Neural cell (in vitro differentiated cells): Measurements from ENCODE around the gene ALK. TPM values are rescaled to one million over a fixed set of nuclear protein-coding genes. Genes with fewer than 3 reads are reported as not detected.

ENCODE experiments used
- H2AFZ ChIP-seq: fragments of 200-600, 300-800 bp; sonication (generic), shearing (Covaris generic); 2 replicates; pipeline ENCODE4 v1.6.0; 2014; ENCODE audit warnings: low read depth, mild to moderate bottlenecking, antibody characterized with exemption, low read length, moderate library complexity
- H3F3A ChIP-seq: fragments of 200-600 bp; shearing (Covaris generic); 2 replicates; pipeline ENCODE4 v1.6.1; 2016; ENCODE audit warnings: mild to moderate bottlenecking, moderate library complexity, mixed read lengths, antibody characterized with exemption, low read length; ENCODE audit not compliant: insufficient read depth, poor library complexity, severe bottlenecking
- H3K27ac ChIP-seq: fragments of 200-600, 300-800 bp; sonication (generic), shearing (Covaris generic); 2 replicates; pipeline ENCODE4 v1.5.1; 2014; ENCODE audit warnings: mild to moderate bottlenecking, low read length, moderate library complexity
- H3K27me3 ChIP-seq: fragments of 300-800, 200-600 bp; sonication (generic), shearing (Covaris generic); 2 replicates; pipeline ENCODE4 v1.6.0; 2014; ENCODE audit warnings: mild to moderate bottlenecking, low read depth, low read length, moderate library complexity; ENCODE audit not compliant: insufficient read depth
- H3K36me3 ChIP-seq: fragments of 300-800, 200-600 bp; sonication (generic), shearing (Covaris generic); 2 replicates; pipeline ENCODE4 v1.5.1; 2014; ENCODE audit warnings: mild to moderate bottlenecking, antibody characterized with exemption, low read length, moderate library complexity; ENCODE audit not compliant: insufficient read depth
- H3K4me2 ChIP-seq: fragments of 300-800, 200-600 bp; sonication (generic), shearing (Covaris generic); 2 replicates; pipeline ENCODE4 v1.6.0; 2014; ENCODE audit warnings: mild to moderate bottlenecking, low read length
- H3K4me3 ChIP-seq: fragments of 300-800, 200-600 bp; sonication (generic), shearing (Covaris generic); 2 replicates; pipeline ENCODE4 v1.5.1; 2014; ENCODE audit warnings: mild to moderate bottlenecking, low read length, moderate library complexity
- H3K79me2 ChIP-seq: fragments of 200-600 bp; shearing (Covaris generic); replicated peaks from 2 replicates; pipeline ENCODE4 v1.6.0; 2014; ENCODE audit warnings: mild to moderate bottlenecking, low read length, moderate library complexity; ENCODE audit not compliant: insufficient read depth
- H3K9ac ChIP-seq: fragments of 300-800, 200-600 bp; sonication (generic), shearing (Covaris generic); 2 replicates; pipeline ENCODE4 v1.6.1; 2016; ENCODE audit warnings: mild to moderate bottlenecking, low read length, mixed read lengths
- H3K9me2 ChIP-seq: fragments of 200-600 bp; shearing (Covaris generic); 2 replicates; pipeline ENCODE4 v1.6.1; 2016; ENCODE audit warnings: mild to moderate bottlenecking, low read length, mixed read lengths; ENCODE audit not compliant: insufficient read depth
- H3K9me3 ChIP-seq: fragments of 200-600, 300-800 bp; sonication (generic), shearing (Covaris generic); 2 replicates; pipeline ENCODE4 v1.6.1; 2016; ENCODE audit warnings: mild to moderate bottlenecking, mixed run types, low read length, moderate library complexity, mixed read lengths
- H4K20me1 ChIP-seq: fragments of 200-600 bp; shearing (Covaris generic); 2 replicates; pipeline ENCODE4 v1.6.1; 2016; ENCODE audit warnings: mild to moderate bottlenecking, mixed run types; ENCODE audit not compliant: insufficient read depth
- EP300 ChIP-seq: fragments of 450-650 bp; conservative IDR thresholded peaks from 2 replicates; pipeline ENCODE4 v1.6.1; 2014; ENCODE audit warnings: antibody characterized with exemption, mild to moderate bottlenecking, moderate library complexity; ENCODE audit not compliant: poor library complexity, severe bottlenecking
- EZH2 ChIP-seq: fragments of 200-600, 300-800 bp; shearing (Covaris generic), sonication (generic); IDR thresholded peaks from 2 replicates; pipeline ENCODE4 v1.6.1; 2014; ENCODE audit warnings: antibody characterized with exemption, low read length, borderline replicate concordance, mild to moderate bottlenecking; ENCODE audit not compliant: insufficient read depth, poor library complexity, severe bottlenecking
- MXI1 ChIP-seq: fragments of 450-650 bp; conservative IDR thresholded peaks from 2 replicates; pipeline ENCODE4 v1.6.1; 2014; ENCODE audit warnings: antibody characterized with exemption, mild to moderate bottlenecking; ENCODE audit not compliant: poor library complexity, severe bottlenecking
- POLR2AphosphoS5 ChIP-seq: IDR thresholded peaks from 2 replicates; pipeline ENCODE4 v1.6.1; 2012
- RAD21 ChIP-seq: fragments of 450-650 bp; conservative IDR thresholded peaks from 2 replicates; pipeline ENCODE4 v1.6.1; 2014; ENCODE audit warnings: antibody characterized with exemption, mild to moderate bottlenecking, moderate library complexity
- SMC3 ChIP-seq: fragments of 450-650 bp; conservative IDR thresholded peaks from 2 replicates; pipeline ENCODE4 v1.6.1; 2014; ENCODE audit warnings: antibody characterized with exemption, mild to moderate bottlenecking, moderate library complexity; ENCODE audit not compliant: poor library complexity
- TAF1 ChIP-seq: IDR thresholded peaks from 2 replicates; pipeline ENCODE4 v1.6.1; 2012; ENCODE audit warnings: low read depth
- polyA plus RNA-seq: library from polyadenylated mRNA; depleted of rRNA; stranded (reverse); fragments of >200 nt; gene quantifications from 2 replicates; pipeline ENCODE4 v1.2.3, GENCODE V29; 2014
- TF ChIP-seq, protein P1 (sequence below): IDR thresholded peaks from 2 replicates; pipeline ENCODE4 v1.6.1; 2012; ENCODE audit warnings: borderline replicate concordance
- TF ChIP-seq, protein P2 (sequence below): fragments of 450-650 bp; IDR thresholded peaks from 2 replicates; pipeline ENCODE4 v1.5.1; 2014; ENCODE audit warnings: antibody characterized with exemption, mild to moderate bottlenecking, moderate library complexity; ENCODE audit not compliant: poor library complexity, severe bottlenecking

The ALK gene
- polyA plus RNA-seq, 1 donor from 2014 or later = 7.1 TPM

DNA sequence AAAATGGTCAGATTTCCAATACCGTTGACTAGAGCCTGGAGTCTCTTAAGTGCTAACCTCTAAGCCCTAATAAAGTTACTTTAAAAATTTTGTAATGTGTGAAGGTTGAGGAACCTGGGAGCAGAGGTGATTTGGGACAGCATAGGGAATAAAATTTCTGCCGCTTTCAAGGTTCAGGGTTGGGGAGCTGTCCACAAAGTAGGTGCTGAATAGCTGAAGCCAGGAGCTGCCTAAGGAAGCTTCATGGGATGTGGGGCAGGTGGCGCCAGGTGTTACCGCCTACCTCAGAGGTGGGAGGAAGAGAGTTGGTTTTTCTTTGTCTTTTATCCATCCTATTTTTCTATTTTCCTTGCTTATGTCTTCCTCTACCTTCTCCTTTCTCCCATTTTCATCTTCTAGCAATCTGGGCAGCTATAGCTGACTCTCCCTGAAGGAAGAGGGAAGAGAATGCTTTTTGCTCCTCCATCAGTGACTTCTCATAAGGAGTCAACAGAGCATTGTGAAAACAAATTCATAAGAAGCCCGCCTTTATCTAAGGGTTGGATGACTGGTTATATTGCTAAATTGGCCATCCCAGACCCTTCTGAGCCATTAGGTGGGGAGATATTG is 627.5 kb downstream of the ALK start:
- no peaks in the 10 kb centered on the region for H3F3A ChIP-seq
- no peaks in the 10 kb centered on the region for H3K27me3 ChIP-seq
- no peaks in the 10 kb centered on the region for H4K20me1 ChIP-seq
- no peak overlapping the region for H3K4me3 ChIP-seq
- no peak overlapping the region for H3K9ac ChIP-seq
- no peak overlapping the region for H3K4me2 ChIP-seq
- no peaks in the 10 kb centered on the region for H3K9me3 ChIP-seq
- H3K9me2 ChIP-seq = no peaks in the 10 kb centered on the region
- no peak for TF ChIP-seq RAD21
- TF ChIP-seq, protein P1, sequence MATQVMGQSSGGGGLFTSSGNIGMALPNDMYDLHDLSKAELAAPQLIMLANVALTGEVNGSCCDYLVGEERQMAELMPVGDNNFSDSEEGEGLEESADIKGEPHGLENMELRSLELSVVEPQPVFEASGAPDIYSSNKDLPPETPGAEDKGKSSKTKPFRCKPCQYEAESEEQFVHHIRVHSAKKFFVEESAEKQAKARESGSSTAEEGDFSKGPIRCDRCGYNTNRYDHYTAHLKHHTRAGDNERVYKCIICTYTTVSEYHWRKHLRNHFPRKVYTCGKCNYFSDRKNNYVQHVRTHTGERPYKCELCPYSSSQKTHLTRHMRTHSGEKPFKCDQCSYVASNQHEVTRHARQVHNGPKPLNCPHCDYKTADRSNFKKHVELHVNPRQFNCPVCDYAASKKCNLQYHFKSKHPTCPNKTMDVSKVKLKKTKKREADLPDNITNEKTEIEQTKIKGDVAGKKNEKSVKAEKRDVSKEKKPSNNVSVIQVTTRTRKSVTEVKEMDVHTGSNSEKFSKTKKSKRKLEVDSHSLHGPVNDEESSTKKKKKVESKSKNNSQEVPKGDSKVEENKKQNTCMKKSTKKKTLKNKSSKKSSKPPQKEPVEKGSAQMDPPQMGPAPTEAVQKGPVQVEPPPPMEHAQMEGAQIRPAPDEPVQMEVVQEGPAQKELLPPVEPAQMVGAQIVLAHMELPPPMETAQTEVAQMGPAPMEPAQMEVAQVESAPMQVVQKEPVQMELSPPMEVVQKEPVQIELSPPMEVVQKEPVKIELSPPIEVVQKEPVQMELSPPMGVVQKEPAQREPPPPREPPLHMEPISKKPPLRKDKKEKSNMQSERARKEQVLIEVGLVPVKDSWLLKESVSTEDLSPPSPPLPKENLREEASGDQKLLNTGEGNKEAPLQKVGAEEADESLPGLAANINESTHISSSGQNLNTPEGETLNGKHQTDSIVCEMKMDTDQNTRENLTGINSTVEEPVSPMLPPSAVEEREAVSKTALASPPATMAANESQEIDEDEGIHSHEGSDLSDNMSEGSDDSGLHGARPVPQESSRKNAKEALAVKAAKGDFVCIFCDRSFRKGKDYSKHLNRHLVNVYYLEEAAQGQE = peak; percentile 56
- no peaks in the 10 kb centered on the region for H3K36me3 ChIP-seq
- H3K27ac ChIP-seq = no peak overlapping the region
- no peaks in the 10 kb centered on the region for H3K79me2 ChIP-seq
- H2AFZ ChIP-seq = no peak overlapping the region

DNA sequence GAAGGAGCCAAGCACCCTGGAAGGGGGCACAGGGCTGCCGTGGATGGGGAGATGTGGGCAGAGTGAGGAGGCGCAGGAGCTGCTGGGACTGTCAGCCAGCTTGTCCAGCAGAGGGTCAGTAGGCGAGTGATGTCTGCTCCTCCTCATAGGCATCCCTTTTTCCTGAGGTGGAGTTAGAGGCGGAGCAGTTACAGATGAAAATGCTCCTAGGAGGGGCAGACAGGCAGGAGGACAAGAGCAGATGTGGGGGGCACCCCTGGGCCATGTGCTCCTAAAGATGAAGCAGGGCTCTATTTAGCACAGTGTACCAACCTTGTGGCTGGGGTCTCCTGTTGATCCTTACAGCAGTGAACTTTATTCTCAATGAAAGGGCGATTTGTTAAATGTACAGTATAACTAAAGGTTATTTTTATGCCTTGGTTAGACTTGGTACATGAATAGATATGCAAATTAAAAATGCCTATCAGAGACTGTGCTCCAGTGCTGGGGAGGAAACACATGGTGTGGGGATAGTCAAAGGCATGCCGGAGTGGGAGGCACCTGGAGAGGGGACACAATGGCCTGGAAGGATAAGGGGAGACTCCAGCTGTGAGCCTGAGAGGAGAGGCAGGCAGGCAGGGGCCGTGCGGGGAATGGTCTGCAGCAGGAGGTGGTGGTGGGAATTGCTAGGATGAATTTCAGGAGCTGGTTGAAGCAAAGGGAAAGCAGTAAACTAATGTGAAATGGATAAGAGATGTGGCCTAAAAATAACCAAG is 630.9 kb downstream of the ALK start:
- H3F3A ChIP-seq = no peaks in the 10 kb centered on the region
- H3K27ac ChIP-seq = no peak overlapping the region
- H3K4me3 ChIP-seq = no peak overlapping the region
- no peaks in the 10 kb centered on the region for H3K36me3 ChIP-seq
- no peaks in the 10 kb centered on the region for H3K79me2 ChIP-seq
- no peak overlapping the region for H3K9ac ChIP-seq
- no peaks in the 10 kb centered on the region for H3K9me2 ChIP-seq
- H3K4me2 ChIP-seq = no peak overlapping the region
- H4K20me1 ChIP-seq = no peaks in the 10 kb centered on the region
- TF ChIP-seq, protein P1 = no peak
- no peak for TF ChIP-seq POLR2AphosphoS5
- TF ChIP-seq MXI1 = no peak
- TF ChIP-seq EZH2 = no peak
- TF ChIP-seq, protein P2, sequence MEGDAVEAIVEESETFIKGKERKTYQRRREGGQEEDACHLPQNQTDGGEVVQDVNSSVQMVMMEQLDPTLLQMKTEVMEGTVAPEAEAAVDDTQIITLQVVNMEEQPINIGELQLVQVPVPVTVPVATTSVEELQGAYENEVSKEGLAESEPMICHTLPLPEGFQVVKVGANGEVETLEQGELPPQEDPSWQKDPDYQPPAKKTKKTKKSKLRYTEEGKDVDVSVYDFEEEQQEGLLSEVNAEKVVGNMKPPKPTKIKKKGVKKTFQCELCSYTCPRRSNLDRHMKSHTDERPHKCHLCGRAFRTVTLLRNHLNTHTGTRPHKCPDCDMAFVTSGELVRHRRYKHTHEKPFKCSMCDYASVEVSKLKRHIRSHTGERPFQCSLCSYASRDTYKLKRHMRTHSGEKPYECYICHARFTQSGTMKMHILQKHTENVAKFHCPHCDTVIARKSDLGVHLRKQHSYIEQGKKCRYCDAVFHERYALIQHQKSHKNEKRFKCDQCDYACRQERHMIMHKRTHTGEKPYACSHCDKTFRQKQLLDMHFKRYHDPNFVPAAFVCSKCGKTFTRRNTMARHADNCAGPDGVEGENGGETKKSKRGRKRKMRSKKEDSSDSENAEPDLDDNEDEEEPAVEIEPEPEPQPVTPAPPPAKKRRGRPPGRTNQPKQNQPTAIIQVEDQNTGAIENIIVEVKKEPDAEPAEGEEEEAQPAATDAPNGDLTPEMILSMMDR = no peak
- no peak for TF ChIP-seq EP300
- TF ChIP-seq RAD21 = no peak
- no peak for TF ChIP-seq SMC3
- no peak for TF ChIP-seq TAF1
- no peaks in the 10 kb centered on the region for H3K27me3 ChIP-seq
- H2AFZ ChIP-seq = no peak overlapping the region
- no peaks in the 10 kb centered on the region for H3K9me3 ChIP-seq
